Adrenal gland (tissue), 5 donors: ENCODE measurements around the gene CDC6.

Source experiments
- POLR2A ChIP-seq, 2 donors: fragments of 450-650 bp; IDR thresholded peaks; one replicate each; pipeline ENCODE4 v1.6.1; 2017; ENCODE audit warnings: antibody characterized with exemption in 2 of 2, mild to moderate bottlenecking in 2 of 2, moderate library complexity in 1 of 2
- TF ChIP-seq, protein P1 (sequence below), 6 experiments: fragments of 450-650 bp in 4 of 6; fragments of 200-600 bp in 2 of 6; sonication (generic) in 1 of 6; IDR thresholded peaks; 1 replicate in 5 of 6; 2 replicates in 1 of 6; pipeline versions ENCODE4 v1.5.1 to v1.8.0; 2016 to 2021; ENCODE audit warnings: antibody characterized with exemption in 6 of 6, mild to moderate bottlenecking in 2 of 6, moderate library complexity in 1 of 6
- donor health status: DM: no; HTN: no; CAD: no.

DNA sequence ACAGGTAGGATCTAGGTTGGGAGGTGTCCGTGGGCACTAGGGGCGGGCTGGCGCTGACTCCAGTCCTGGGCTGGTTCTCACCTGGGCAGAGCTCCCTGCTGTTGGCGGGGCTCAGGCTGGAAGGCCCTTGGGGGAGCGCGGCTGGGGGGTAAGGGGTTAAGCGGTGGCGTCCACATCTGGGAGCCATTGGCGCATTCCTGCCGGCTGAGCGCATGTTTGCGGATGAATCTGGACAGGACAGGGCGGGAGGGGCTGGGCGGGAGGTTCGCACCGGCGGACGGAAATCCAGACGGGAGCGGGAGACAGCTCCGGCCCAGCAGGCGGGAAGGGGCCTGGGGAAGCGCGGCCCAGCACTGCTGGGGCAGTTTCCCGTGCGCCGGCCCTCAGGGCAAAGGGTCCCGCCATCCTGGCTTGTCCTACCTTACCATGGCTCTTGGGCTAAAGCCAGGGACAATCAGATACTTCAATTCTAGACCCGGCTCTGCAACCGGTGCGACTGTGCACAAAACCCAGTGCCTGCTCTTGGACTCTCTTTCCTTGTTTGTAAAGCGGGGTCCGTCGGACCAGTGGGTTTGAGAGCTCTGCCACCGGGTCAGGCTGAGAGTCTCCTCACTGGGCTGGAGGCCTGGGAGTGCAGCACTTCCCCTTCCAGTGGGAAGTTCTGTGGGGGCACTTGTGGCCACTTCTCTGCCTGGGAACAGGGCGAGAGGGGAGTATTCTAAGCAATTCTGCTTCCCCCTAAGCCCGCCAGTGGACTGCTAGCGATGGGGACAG, 29.1 kb downstream of the CDC6 start:
- TF ChIP-seq POLR2A (IDR thresholded peaks at IDR 0.05): peak; percentile 9 to 14
- TF ChIP-seq, protein P1, sequence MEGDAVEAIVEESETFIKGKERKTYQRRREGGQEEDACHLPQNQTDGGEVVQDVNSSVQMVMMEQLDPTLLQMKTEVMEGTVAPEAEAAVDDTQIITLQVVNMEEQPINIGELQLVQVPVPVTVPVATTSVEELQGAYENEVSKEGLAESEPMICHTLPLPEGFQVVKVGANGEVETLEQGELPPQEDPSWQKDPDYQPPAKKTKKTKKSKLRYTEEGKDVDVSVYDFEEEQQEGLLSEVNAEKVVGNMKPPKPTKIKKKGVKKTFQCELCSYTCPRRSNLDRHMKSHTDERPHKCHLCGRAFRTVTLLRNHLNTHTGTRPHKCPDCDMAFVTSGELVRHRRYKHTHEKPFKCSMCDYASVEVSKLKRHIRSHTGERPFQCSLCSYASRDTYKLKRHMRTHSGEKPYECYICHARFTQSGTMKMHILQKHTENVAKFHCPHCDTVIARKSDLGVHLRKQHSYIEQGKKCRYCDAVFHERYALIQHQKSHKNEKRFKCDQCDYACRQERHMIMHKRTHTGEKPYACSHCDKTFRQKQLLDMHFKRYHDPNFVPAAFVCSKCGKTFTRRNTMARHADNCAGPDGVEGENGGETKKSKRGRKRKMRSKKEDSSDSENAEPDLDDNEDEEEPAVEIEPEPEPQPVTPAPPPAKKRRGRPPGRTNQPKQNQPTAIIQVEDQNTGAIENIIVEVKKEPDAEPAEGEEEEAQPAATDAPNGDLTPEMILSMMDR (IDR thresholded peaks at IDR 0.05): no peak
